B cell (primary cell): ENCODE data around the gene TBCD. TPM values are rescaled to one million over a fixed set of nuclear protein-coding genes. Genes with fewer than 3 reads are reported as not detected.

Source experiments
- ATAC-seq: fragments of 200-7000 bp; cut with Tn5 transposase; one replicate; pipeline ENCODE4 v1.10.0; 2021; ENCODE audit warnings: low read depth, mild to moderate bottlenecking, moderate number of reproducible peaks, moderate library complexity
- CTCF ChIA-PET: fragments of 350-600 bp; sonication (Branson Sonifier 250); formaldehyde crosslinking; loops from one replicate; lab custom pipeline; 2021; ENCODE audit warnings: antibody characterized with exemption, inconsistent platforms; lab: Charles Lee
- POLR2A ChIA-PET: fragments of 350-600 bp; sonication (Branson Sonifier 250); formaldehyde crosslinking; loops from one replicate; lab custom pipeline; 2021; ENCODE audit warnings: antibody characterized with exemption; lab: Charles Lee
- DNase-seq: peaks from one replicate; pipeline ENCODE4 v3.0.0; 2013
- H2AFZ ChIP-seq: 2 replicates; pipeline ENCODE4 v1.6.1; 2012; ENCODE audit warnings: mild to moderate bottlenecking, low read depth, low read length; ENCODE audit not compliant: insufficient read depth, poor library complexity, severe bottlenecking
- H3K27ac ChIP-seq, 2 donors: 1 replicate in 1 of 2; 2 replicates in 1 of 2; pipeline ENCODE4 v1.5.1; 2012 to 2013; ENCODE audit warnings: low read length in 2 of 2, mild to moderate bottlenecking in 2 of 2, moderate library complexity in 1 of 2
- H3K27me3 ChIP-seq, 4 experiments: fragments of 200-600 bp in 1 of 4; sonication (generic) in 1 of 4; replicated peaks in 1 of 4; 1 replicate in 2 of 4; 2 replicates in 2 of 4; pipeline versions ENCODE4 v1.6.1 to v1.7.0; 2013 to 2016; ENCODE audit warnings: low read length in 3 of 4, mild to moderate bottlenecking in 2 of 4, mixed read lengths in 1 of 4, moderate library complexity in 1 of 4; ENCODE audit not compliant: insufficient read depth in 4 of 4, control insufficient read depth in 3 of 4; ENCODE audit errors: control extremely low read depth in 1 of 4
- H3K36me3 ChIP-seq, 2 experiments: replicated peaks in 1 of 2; 1 replicate in 1 of 2; 2 replicates in 1 of 2; pipeline versions ENCODE4 v1.6.1 to v1.7.1; 2013; ENCODE audit warnings: low read length in 1 of 2; ENCODE audit not compliant: insufficient read depth in 2 of 2, control insufficient read depth in 1 of 2; ENCODE audit errors: control extremely low read depth in 1 of 2, extremely low read depth in 1 of 2
- H3K4me1 ChIP-seq, 2 donors: fragments of 200-600 bp in 1 of 2; sonication (generic) in 1 of 2; 1 replicate in 1 of 2; 2 replicates in 1 of 2; pipeline versions ENCODE4 v1.5.1 to v1.6.1; 2013 to 2017; ENCODE audit warnings: low read length in 2 of 2; ENCODE audit not compliant: control insufficient read depth in 2 of 2, insufficient read depth in 2 of 2
- H3K4me2 ChIP-seq: replicated peaks from 2 replicates; pipeline ENCODE3; 2012; ENCODE audit warnings: mild to moderate bottlenecking, low read depth, low read length; ENCODE audit not compliant: poor library complexity, severe bottlenecking
- H3K4me3 ChIP-seq, 5 experiments: fragments of 200-600 bp in 1 of 5; sonication (generic) in 1 of 5; 1 replicate in 3 of 5; 2 replicates in 2 of 5; pipeline versions ENCODE4 v1.5.1 to v1.7.0; 2011 to 2016; ENCODE audit warnings: low read length in 4 of 5, mild to moderate bottlenecking in 4 of 5, low read depth in 2 of 5, control low read depth in 1 of 5, moderate library complexity in 1 of 5; ENCODE audit not compliant: insufficient read depth in 1 of 5; ENCODE audit errors: control extremely low read depth in 1 of 5, extremely low read depth in 1 of 5
- H3K79me2 ChIP-seq: fragments of 200-600 bp; sonication (generic); one replicate; pipeline ENCODE4 v1.6.0; 2016; ENCODE audit warnings: low read length; ENCODE audit not compliant: control insufficient read depth, insufficient read depth
- H3K9ac ChIP-seq: fragments of 200-600 bp; sonication (generic); 2 replicates; pipeline ENCODE4 v1.6.1; 2017; ENCODE audit warnings: mild to moderate bottlenecking, low read length, moderate library complexity
- H3K9me3 ChIP-seq, 3 donors: one replicate each; pipeline versions ENCODE4 v1.6.1 to v1.7.1; 2013; ENCODE audit warnings: low read length in 2 of 3; ENCODE audit not compliant: control insufficient read depth in 2 of 3, insufficient read depth in 1 of 3; ENCODE audit errors: control extremely low read depth in 1 of 3
- H4K20me1 ChIP-seq: 2 replicates; pipeline ENCODE4 v1.6.0; 2012; ENCODE audit warnings: mild to moderate bottlenecking, low read length; ENCODE audit not compliant: insufficient read depth, control insufficient read depth, poor library complexity, severe bottlenecking
- H3K27ac Mint-ChIP-seq: one replicate; pipeline ENCODE4 v1.8.0; 2021; ENCODE audit warnings: mixed read lengths
- H3K27me3 Mint-ChIP-seq: one replicate; pipeline ENCODE4 v1.8.0; 2021; ENCODE audit warnings: mixed read lengths
- H3K4me1 Mint-ChIP-seq: one replicate; pipeline ENCODE4 v1.8.0; 2021; ENCODE audit warnings: mixed read lengths
- H3K4me3 Mint-ChIP-seq: one replicate; pipeline ENCODE4 v1.8.0; 2021; ENCODE audit warnings: mixed read lengths
- H3K9me3 Mint-ChIP-seq: one replicate; pipeline ENCODE4 v1.8.0; 2022; ENCODE audit warnings: mixed read lengths; ENCODE audit not compliant: insufficient read depth
- EZH2 ChIP-seq: IDR thresholded peaks from 2 replicates; pipeline ENCODE4 v1.6.1; 2012; ENCODE audit warnings: borderline replicate concordance, low read depth, mild to moderate bottlenecking, moderate library complexity, low read length; ENCODE audit not compliant: insufficient read depth, poor library complexity, severe bottlenecking
- WGBS: methylation state at CpG from one replicate; pipeline ENCODE4 v1.1.5; 2013; ENCODE audit warnings: missing lambda C conversion rate; ENCODE audit not compliant: insufficient coverage; 5-methylcytosine and 5-hydroxymethylcytosine counted together
- intact Hi-C: fragments of 100-400 bp; cut with micrococcal nuclease; formaldehyde crosslinking; loops from one replicate; pipeline ENCODE4 v1.10.0; 2022
- polyA plus RNA-seq: library from polyadenylated mRNA; depleted of rRNA; stranded (reverse); fragments of >200 nt; gene quantifications from 2 replicates; pipeline ENCODE4 v1.2.3, GENCODE V29; 2012
- total RNA-seq, 2 donors: library from RNA; stranded (reverse); fragments of 120-200 nt in 1 of 2; gene quantifications; 1 replicate in 1 of 2; 2 replicates in 1 of 2; pipeline versions ENCODE4 v1.2.3 to v1.2.4, GENCODE V29; 2013 to 2022
- TF ChIP-seq, protein P1 (sequence below): fragments of 200-600 bp; IDR thresholded peaks from one replicate; pipeline ENCODE4 v1.8.0; 2022; ENCODE audit warnings: antibody characterized with exemption, mild to moderate bottlenecking

The TBCD gene
- total and polyA plus RNA-seq, 2 donors (not counting 1 experiment from before 2014, with no cell fraction given): 60.8 to 101 TPM

DNA sequence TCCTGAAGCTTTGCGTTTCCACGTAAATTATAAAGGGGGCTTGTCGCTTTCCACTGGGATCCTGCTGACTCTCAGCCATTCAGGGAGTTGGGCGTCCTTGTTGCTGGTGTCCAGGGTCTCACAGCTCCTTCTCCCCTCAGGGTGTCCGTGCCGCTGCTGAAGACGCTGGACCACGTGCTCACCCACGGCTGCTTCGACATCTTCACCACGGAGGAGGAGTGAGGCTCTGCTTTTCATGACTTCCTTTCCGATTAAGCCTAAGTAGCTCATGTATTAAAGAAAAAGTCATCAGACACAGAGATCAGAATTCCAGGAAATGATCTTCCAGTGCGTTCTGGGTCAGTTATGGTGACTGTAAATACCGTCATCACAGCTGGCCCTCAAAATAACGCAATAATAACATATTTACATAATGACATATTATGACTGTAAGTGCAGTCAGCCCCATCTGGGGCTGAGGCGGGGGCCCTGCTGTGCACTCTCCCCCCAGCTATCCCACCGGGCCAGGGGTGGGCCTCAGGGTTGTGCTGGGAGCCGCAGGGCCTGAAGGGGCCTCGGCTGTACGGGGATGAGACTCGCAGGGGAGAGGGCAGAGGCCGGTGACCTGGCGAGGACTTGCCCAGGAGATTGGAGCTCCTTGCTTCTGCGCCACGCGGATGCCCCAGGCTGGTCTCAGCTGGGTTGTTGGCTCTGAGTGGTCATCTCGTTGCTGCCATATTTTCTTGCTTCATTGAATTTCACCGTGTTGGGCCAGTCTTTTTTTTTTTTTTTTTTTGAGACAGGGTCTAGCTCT is 180.8 kb downstream of the TBCD start:
- H3K9ac ChIP-seq: no peak overlapping the region
- H3K9me3 ChIP-seq: no peaks in the 10 kb centered on the region
- no peak for TF ChIP-seq EZH2
- TF ChIP-seq, protein P1, sequence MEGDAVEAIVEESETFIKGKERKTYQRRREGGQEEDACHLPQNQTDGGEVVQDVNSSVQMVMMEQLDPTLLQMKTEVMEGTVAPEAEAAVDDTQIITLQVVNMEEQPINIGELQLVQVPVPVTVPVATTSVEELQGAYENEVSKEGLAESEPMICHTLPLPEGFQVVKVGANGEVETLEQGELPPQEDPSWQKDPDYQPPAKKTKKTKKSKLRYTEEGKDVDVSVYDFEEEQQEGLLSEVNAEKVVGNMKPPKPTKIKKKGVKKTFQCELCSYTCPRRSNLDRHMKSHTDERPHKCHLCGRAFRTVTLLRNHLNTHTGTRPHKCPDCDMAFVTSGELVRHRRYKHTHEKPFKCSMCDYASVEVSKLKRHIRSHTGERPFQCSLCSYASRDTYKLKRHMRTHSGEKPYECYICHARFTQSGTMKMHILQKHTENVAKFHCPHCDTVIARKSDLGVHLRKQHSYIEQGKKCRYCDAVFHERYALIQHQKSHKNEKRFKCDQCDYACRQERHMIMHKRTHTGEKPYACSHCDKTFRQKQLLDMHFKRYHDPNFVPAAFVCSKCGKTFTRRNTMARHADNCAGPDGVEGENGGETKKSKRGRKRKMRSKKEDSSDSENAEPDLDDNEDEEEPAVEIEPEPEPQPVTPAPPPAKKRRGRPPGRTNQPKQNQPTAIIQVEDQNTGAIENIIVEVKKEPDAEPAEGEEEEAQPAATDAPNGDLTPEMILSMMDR: no peak
- H3K79me2 ChIP-seq: no peaks in the 10 kb centered on the region
- ChIA-PET POLR2A (interaction anchor here (0.6 kb wide), 1 partner anchor 14 kb away, joined by 7 read pairs; no protein-coding TSS in a partner anchor), CTCF (interaction anchor here (2.0 kb wide), 1 partner anchor 151 kb away, joined by 11 read pairs; no protein-coding TSS in a partner anchor)
- no peak overlapping the region for H2AFZ ChIP-seq
- no peak for ATAC-seq
- no peak overlapping the region for H3K4me3 ChIP-seq
- Mint-ChIP-seq H3K4me3 (no peak overlapping the region), H3K27ac (no peak overlapping the region), H3K4me1 (no peaks in the 10 kb centered on the region), H3K27me3 (no peaks in the 10 kb centered on the region), H3K9me3 (no peaks in the 10 kb centered on the region)
- intact Hi-C loops: no loop called here
- no peak overlapping the region for H3K27ac ChIP-seq
- DNase-seq: no peak
- H3K36me3 ChIP-seq: peaks cover 0 to 34% of the 10 kb centered on the region in 2 experiments
- WGBS: 96% methylated on average over 23 of the region's 28 CpGs
- no peak overlapping the region for H3K4me2 ChIP-seq
- H4K20me1 ChIP-seq: no peaks in the 10 kb centered on the region
- H3K27me3 ChIP-seq: no peaks in the 10 kb centered on the region
- no peaks in the 10 kb centered on the region for H3K4me1 ChIP-seq

DNA sequence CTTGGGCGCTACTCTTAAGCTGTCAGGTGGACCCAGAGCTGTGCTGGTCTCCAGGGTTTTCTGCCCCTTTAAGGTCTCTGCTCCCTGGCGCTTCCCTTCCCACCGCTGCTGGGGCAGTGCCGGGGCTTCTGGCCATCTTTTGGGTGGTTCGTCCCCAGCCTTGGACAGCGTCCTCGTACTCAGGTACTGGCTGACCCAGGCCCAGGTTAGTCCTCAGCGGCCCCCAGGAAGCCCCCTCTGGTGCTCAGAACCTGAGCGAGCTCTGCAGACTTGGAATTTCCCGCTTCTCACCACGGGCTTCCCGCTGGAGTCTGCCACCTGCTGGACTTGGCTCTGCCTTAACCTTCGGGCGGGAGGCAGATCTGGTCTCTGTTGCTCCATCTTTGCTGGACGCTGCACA is 182.0 kb downstream of the TBCD start:
- intact Hi-C loops: no loop called here
- H3K4me2 ChIP-seq: no peak overlapping the region
- no peak overlapping the region for H3K27ac Mint-ChIP-seq
- H3K27ac ChIP-seq: no peak overlapping the region
- H3K9me3 Mint-ChIP-seq: no peaks in the 10 kb centered on the region
- no peaks in the 10 kb centered on the region for H3K4me1 Mint-ChIP-seq
- no peaks in the 10 kb centered on the region for H3K4me1 ChIP-seq
- H3K36me3 ChIP-seq: peaks cover 0 to 35% of the 10 kb centered on the region in 2 experiments
- H4K20me1 ChIP-seq: no peaks in the 10 kb centered on the region
- H3K9ac ChIP-seq: no peak overlapping the region
- H3K4me3 Mint-ChIP-seq: no peak overlapping the region
- POLR2A ChIA-PET: no interaction called here
- TF ChIP-seq, protein P1: no peak
- TF ChIP-seq EZH2: no peak
- WGBS: 98% methylated on average over 15 of the region's 15 CpGs
- no peaks in the 10 kb centered on the region for H3K27me3 Mint-ChIP-seq
- H3K4me3 ChIP-seq: no peak overlapping the region
- CTCF ChIA-PET: interaction anchor here (1.0 kb wide), 1 partner anchor 267 kb away, joined by 3 read pairs; no protein-coding TSS in a partner anchor
- no peaks in the 10 kb centered on the region for H3K9me3 ChIP-seq
- no peak for DNase-seq
- H3K27me3 ChIP-seq: no peaks in the 10 kb centered on the region
- ATAC-seq: no peak
- no peaks in the 10 kb centered on the region for H3K79me2 ChIP-seq
- no peak overlapping the region for H2AFZ ChIP-seq
